Measurements from ENCODE around the gene RASIP1. TPM values are rescaled to one million over a fixed set of nuclear protein-coding genes. Genes with fewer than 3 reads are reported as not detected.

Gene RASIP1
- total RNA-seq, 4 donors from 2014 or later = 11.3 to 60.8 (median 32.4) TPM

- TF ChIP-seq CTCF (IDR thresholded peaks at IDR 0.05) = no peak
- ATAC-seq (ENCODE audit: low FRiP score) (peak; percentile 77), DNase-seq (ENCODE audit: low spot score) (no peak)
Measured at GRCh38 chr19:48752496-48753365, 12.3 kb upstream of the RASIP1 start, which contains the start of gene FUT1. Gene FUT1, minus strand, starts transcription at chr19:48752641. Its CDS starts 1,360 bp downstream, at chr19:48751281.

GRCh38 chr19:48751845-48752495 lies 11.6 kb upstream of the RASIP1 start:
- ATAC-seq (ENCODE audit: low FRiP score) (no peak), DNase-seq (ENCODE audit: low spot score) (no peak)
- TF ChIP-seq CTCF (IDR thresholded peaks at IDR 0.05) = no peak

GRCh38 chr19:48750771-48751504 lies 10.5 kb upstream of the RASIP1 start:
- no peak for TF ChIP-seq CTCF (IDR thresholded peaks at IDR 0.05)
- no peak for DNase-seq (ENCODE audit: low spot score)
- ATAC-seq (ENCODE audit: low FRiP score) = no peak

- no peak for DNase-seq (ENCODE audit: low spot score)
- no peak for ATAC-seq (ENCODE audit: low FRiP score)
Measured at GRCh38 chr19:48750351-48750750, 9.9 kb upstream of the RASIP1 start.

DNA sequence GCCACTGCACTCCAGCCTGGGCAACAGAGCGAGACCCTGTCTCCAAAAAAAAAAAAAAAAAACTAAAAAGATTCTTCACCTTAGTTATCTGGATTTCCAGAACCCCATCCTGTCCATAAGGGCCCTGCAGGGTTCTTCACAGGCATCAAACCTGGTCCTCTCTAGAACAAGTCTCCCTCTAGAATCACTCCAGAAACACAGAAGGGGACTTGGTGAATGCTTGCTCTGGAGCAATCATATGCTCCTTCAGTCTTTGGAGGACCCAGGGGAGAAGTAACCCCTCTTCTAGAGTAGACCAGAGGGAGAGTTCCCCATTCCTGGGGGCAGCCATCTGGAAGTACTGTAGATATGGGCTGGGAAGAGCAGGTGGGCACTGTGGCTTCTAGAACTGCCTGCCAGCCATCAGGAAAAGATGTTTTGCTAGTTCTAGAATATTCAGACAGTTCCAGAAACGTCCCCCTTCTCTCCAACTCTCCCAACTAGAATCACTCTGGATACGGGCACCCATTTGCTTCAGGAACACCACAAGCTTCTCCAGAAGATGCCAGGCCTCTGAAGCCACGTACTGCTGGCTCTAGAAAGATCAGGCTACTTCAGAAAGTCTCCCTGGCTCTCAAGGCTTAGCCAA lies 9.3 kb upstream of the RASIP1 start:
- DNase-seq (ENCODE audit: low spot score) (no peak), ATAC-seq (ENCODE audit: low FRiP score) (no peak)
- TF ChIP-seq CTCF (IDR thresholded peaks at IDR 0.05) = no peak

More at GRCh38 chr19:48750351-48750750, 9.9 kb upstream of the RASIP1 start:
- TF ChIP-seq CTCF (IDR thresholded peaks at IDR 0.05) = no peak

GRCh38 chr19:48746738-48747575 lies 6.5 kb upstream of the RASIP1 start, which contains the start of gene IZUMO1:
Gene IZUMO1, minus strand, starts transcription at chr19:48746909. Its CDS starts 1,050 bp downstream, at chr19:48745859.
- TF ChIP-seq CTCF (IDR thresholded peaks at IDR 0.05) = no peak
- peak; percentile 70 for DNase-seq (ENCODE audit: low spot score)
- ATAC-seq (ENCODE audit: low FRiP score) = peak; percentile 83
